Right atrium auricular region (tissue), 2 donors: ENCODE measurements around the gene RCOR2. TPM values are rescaled to one million over a fixed set of nuclear protein-coding genes. Genes with fewer than 3 reads are reported as not detected.

Source experiments
- DNase-seq: peaks from one replicate; pipeline ENCODE4 v3.0.0-alpha.2; 2019; ENCODE audit warnings: low spot score
- H3K27ac ChIP-seq, 2 donors: fragments of 200-600 bp; sonication (generic); 1 replicate in 1 of 2; 2 replicates in 1 of 2; pipeline ENCODE4 v1.5.1; 2016 to 2019
- H3K27me3 ChIP-seq, 2 donors: fragments of 200-600 bp; sonication (generic); one replicate each; pipeline versions ENCODE4 v1.5.1 to v1.6.0; 2017 to 2019
- H3K36me3 ChIP-seq: fragments of 200-600 bp; sonication (generic); one replicate; pipeline ENCODE4 v1.5.1; 2016
- H3K4me1 ChIP-seq, 2 donors: fragments of 200-600 bp; sonication (generic); one replicate each; pipeline versions ENCODE4 v1.5.1 to v1.6.0; 2017 to 2019
- H3K4me3 ChIP-seq, 2 donors: fragments of 200-600 bp; sonication (generic); 1 replicate in 1 of 2; 2 replicates in 1 of 2; pipeline ENCODE4 v1.5.1; 2017 to 2019; ENCODE audit warnings: mild to moderate bottlenecking in 1 of 2, moderate library complexity in 1 of 2
- H3K9me3 ChIP-seq, 2 donors: fragments of 200-600 bp; sonication (generic); one replicate each; pipeline ENCODE4 v1.5.1; 2019
- CTCF ChIP-seq, 2 donors: fragments of 200-600 bp; sonication (generic); IDR thresholded peaks; one replicate each; pipeline ENCODE4 v1.5.1; 2019; ENCODE audit warnings: antibody characterized with exemption in 2 of 2
- total RNA-seq, 2 donors: library from RNA; depleted of rRNA; stranded (reverse); fragments of >200 nt; gene quantifications; one replicate each; pipeline ENCODE4 v1.1.0, GENCODE V29; 2016

RCOR2 gene
- total RNA-seq, 2 donors from 2014 or later, result 0.90 to 1.7 TPM

DNA sequence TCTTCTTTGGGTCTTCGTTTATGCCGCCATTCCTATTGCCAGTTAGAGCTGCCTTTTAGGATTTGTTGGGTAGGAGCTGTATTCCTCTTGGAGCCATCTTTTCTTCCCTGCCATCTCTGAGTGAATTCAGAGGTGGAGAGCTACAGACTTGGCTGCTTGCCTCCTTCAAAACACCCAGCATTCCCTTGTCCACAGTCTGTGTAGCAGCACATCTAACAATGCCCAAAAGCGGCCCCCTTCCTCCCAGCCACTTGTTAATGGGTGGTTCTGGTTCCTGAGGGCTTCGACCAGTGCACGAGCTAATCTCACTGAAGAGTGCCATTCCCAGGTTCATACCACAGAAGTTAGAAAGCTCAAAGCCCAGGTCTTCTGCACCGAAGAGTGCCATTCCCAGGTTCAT, 40.3 kb downstream of the RCOR2 start:
- no peak for DNase-seq
- no peak overlapping the region for H3K4me3 ChIP-seq
- H3K27me3 ChIP-seq, result no peaks in the 10 kb centered on the region
- no peaks in the 10 kb centered on the region for H3K9me3 ChIP-seq
- TF ChIP-seq CTCF (IDR thresholded peaks at IDR 0.05), result no peak
- H3K36me3 ChIP-seq, result peaks cover 5% of the 10 kb centered on the region
- peak overlapping the region; percentile 71 to 83 for H3K27ac ChIP-seq
- peaks cover 0 to 78% of the 10 kb centered on the region in 2 donors for H3K4me1 ChIP-seq

DNA sequence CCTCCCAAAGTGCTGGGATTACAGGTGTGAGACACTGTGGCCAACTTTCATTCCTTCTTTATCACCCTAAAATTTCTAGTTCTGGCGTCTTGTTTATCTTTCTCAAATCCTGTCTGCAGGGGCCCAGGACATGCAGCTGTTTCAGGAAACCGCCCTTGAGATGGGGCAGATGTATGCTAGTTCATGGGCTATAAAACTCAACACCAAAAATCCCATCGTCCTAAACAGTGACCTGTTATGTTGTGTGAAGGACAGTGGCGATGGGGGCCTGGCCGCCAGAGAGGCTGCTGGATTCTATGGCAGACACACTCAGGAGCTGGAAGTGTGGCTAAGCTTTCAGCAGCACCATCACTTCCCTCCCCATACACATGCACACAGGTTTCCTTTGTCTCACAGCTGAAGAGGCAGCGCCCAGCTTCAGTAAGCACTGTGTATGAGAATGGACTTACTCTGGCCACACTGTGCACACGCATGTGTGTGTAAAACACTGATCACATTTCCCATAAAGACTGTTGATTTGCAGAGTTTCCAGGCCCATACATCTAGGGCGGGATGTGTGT, 41.4 kb downstream of the RCOR2 start:
- H3K4me3 ChIP-seq, result no peak overlapping the region
- peaks cover 5% of the 10 kb centered on the region for H3K36me3 ChIP-seq
- no peaks in the 10 kb centered on the region for H3K9me3 ChIP-seq
- H3K27me3 ChIP-seq, result no peaks in the 10 kb centered on the region
- H3K27ac ChIP-seq, result peak overlapping the region; percentile 71 to 83
- H3K4me1 ChIP-seq, result peaks cover 0 to 85% of the 10 kb centered on the region in 2 donors
- no peak for DNase-seq
- no peak for TF ChIP-seq CTCF (IDR thresholded peaks at IDR 0.05)

GRCh38 chr11:63874511-63874910, 42.5 kb downstream of the RCOR2 start:
- peak overlapping the region; percentile 71 to 83 for H3K27ac ChIP-seq
- peaks cover 0 to 85% of the 10 kb centered on the region in 2 donors for H3K4me1 ChIP-seq

DNA sequence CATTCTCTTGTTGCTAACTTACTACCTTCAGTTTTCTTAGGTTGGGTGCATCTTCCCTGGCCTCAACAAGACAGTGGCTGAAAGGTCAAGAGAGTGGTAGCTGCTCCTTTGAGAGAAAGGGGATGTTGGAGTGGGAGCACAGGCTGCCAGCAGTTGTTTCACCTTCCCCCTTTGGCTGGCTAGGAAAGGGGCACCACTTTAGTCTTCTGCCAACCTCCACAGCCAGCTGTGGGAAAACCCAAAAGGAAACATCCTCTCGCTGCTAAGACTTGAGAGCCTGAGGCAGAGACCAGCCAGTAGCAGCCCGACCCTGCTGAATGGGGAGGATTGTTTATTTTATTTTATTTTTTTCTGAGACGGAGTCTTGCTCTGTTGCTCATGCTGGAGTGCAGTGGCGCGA, 43.7 kb downstream of the RCOR2 start:
- Histone ChIP-seq H3K27ac (peak overlapping the region; percentile 71 to 83), H3K4me3 (no peak overlapping the region), H3K4me1 (peaks cover 0 to 88% of the 10 kb centered on the region in 2 donors), H3K36me3 (no peaks in the 10 kb centered on the region), H3K9me3 (no peaks in the 10 kb centered on the region), H3K27me3 (no peaks in the 10 kb centered on the region)
- TF ChIP-seq CTCF (IDR thresholded peaks at IDR 0.05), result no peak
- no peak for DNase-seq

More at GRCh38 chr11:63874511-63874910, 42.5 kb downstream of the RCOR2 start:
- H3K4me3 ChIP-seq, result no peak overlapping the region
- no peaks in the 10 kb centered on the region for H3K27me3 ChIP-seq
- no peak for TF ChIP-seq CTCF (IDR thresholded peaks at IDR 0.05)
- peaks cover 5% of the 10 kb centered on the region for H3K36me3 ChIP-seq
- no peak for DNase-seq
- no peaks in the 10 kb centered on the region for H3K9me3 ChIP-seq

DNA sequence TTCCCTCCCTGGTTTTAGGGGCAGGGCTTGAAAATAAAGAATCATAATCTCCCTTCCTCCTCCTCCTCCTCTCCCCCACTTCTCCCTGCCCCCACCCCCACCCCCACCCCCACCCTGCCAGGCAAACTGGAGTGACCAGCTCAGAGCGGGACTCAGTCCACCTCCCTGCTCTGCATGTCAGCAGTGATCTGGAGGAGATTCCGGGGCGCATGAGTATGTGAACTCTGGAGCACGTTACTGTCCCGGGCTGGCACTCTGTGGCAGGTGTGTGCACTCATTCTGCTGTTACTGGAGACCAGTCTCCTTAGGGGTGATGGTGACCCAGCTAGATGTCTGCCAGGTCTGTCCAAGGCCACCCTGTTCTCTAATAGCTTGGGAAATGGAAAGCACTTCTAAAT, 44.2 kb downstream of the RCOR2 start:
- Histone ChIP-seq H3K9me3 (no peaks in the 10 kb centered on the region), H3K36me3 (no peaks in the 10 kb centered on the region), H3K27ac (peak overlapping the region; percentile 71 to 83), H3K4me3 (no peak overlapping the region), H3K27me3 (no peaks in the 10 kb centered on the region), H3K4me1 (peaks cover 0 to 91% of the 10 kb centered on the region in 2 donors)
- no peak for TF ChIP-seq CTCF (IDR thresholded peaks at IDR 0.05)
- no peak for DNase-seq
